ENCODE data around the gene CNTN2. TPM values are rescaled to one million over a fixed set of nuclear protein-coding genes. Genes with fewer than 3 reads are reported as not detected.

The CNTN2 gene
- total and polyA plus RNA-seq, 2 of the 8 experiments (the other 6 are each of a cell fraction or from before 2014, with no cell fraction given): 1.2 to 3.9 TPM

DNA sequence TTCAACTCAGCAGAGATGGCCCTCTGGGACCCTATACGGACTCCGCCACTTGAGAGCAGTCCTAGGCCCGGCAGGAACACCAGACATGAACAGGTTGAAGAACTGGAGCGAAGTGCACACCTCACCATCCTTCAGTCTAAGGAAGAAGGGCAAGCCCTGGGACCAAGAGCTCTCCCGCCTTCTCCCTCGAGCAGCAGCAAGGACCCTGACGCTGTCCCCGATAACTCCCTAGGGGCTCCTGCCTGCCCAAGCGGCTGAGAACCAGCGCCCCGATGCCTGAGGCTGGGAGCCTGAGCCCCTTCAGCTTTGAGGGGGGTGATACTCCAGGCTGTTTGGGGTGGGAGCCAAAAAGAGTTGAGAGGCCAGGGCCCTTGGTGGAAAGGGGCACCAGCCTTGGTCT lies 31.1 kb downstream of the CNTN2 start:
- H3K9ac ChIP-seq (replicated peaks in 1 of 4; ENCODE audit: extremely low read depth in 1 of 4, low read depth in 3 of 4, low read length in 3 of 4): no peak overlapping the region; a peak in 1 of 7 replicates
- no peak overlapping the region for H4K8ac ChIP-seq (ENCODE audit: extremely low read depth, insufficient read depth, low read length)
- no peaks in the 10 kb centered on the region for H3K27me3 ChIP-seq (replicated peaks in 1 of 4; ENCODE audit: control insufficient read depth in 3 of 4, extremely low read depth in 1 of 4, insufficient read depth in 3 of 4, low read length in 3 of 4)
- no peak overlapping the region for H2BK20ac ChIP-seq (ENCODE audit: low read length)
- no peaks in the 10 kb centered on the region for H3K4me1 ChIP-seq (replicated peaks in 1 of 4; ENCODE audit: control insufficient read depth in 3 of 4, insufficient read depth in 4 of 4, low read length in 3 of 4)
- H3K4me2 ChIP-seq (ENCODE audit: insufficient read depth in 1 of 2, low read depth in 2 of 2, low read length in 2 of 2): no peak overlapping the region
- H2BK12ac ChIP-seq (ENCODE audit: low read depth, low read length): no peak overlapping the region
- H3K18ac ChIP-seq (ENCODE audit: extremely low read depth, low read length): no peak overlapping the region
- H4K20me1 ChIP-seq (replicated peaks in 1 of 2; ENCODE audit: control insufficient read depth in 1 of 2, insufficient read depth in 2 of 2, low read length in 2 of 2): no peaks in the 10 kb centered on the region
- POLR2A ChIA-PET (ENCODE audit: partially characterized antibody): interaction anchor here (0.6 to 1.3 kb wide), 2 partner anchors 8 to 76 kb away, joined by 3 read pairs; no protein-coding TSS in a partner anchor
- no peak overlapping the region for H2BK120ac ChIP-seq (replicated peaks; ENCODE audit: low read depth, low read length)
- CTCF ChIA-PET (ENCODE audit: partially characterized antibody): interaction anchor here (0.7 to 38.9 kb wide), 9 partner anchors 11 to 283 kb away, joined by 3 to 1336 read pairs (median 4); partner anchors contain the start of gene RBBP5
- no peak overlapping the region for H2AFZ ChIP-seq (ENCODE audit: low read length)
- H3K23ac ChIP-seq (ENCODE audit: insufficient read length): no peak overlapping the region
- H3K14ac ChIP-seq (ENCODE audit: insufficient read length): no peak overlapping the region
- H2BK5ac ChIP-seq (ENCODE audit: low read depth, low read length): no peak overlapping the region
- H2AK5ac ChIP-seq (ENCODE audit: low read depth, low read length): no peak overlapping the region
- no peaks in the 10 kb centered on the region for H3K36me3 ChIP-seq (ENCODE audit: control insufficient read depth in 2 of 4, insufficient read depth in 4 of 4, low read length in 3 of 4)
- no peaks in the 10 kb centered on the region for H3K23me2 ChIP-seq (ENCODE audit: low read depth, low read length)
- H4K5ac ChIP-seq (ENCODE audit: insufficient read length, low read depth, low read length): no peak overlapping the region
- H3K79me2 ChIP-seq (ENCODE audit: control insufficient read depth in 1 of 2, insufficient read depth in 2 of 2, low read length in 2 of 2): no peaks in the 10 kb centered on the region
- H3K4me3 ChIP-seq (ENCODE audit: extremely low read depth in 1 of 4, insufficient read depth in 2 of 4, low read depth in 3 of 4, low read length in 4 of 4): no peak overlapping the region
- no peaks in the 10 kb centered on the region for H3K79me1 ChIP-seq (ENCODE audit: low read depth, low read length)
- H3K27ac ChIP-seq (ENCODE audit: low read depth, low read length): no peak overlapping the region
- no peaks in the 10 kb centered on the region for H3K9me3 ChIP-seq (ENCODE audit: insufficient read depth in 2 of 2, low read depth in 1 of 2, low read length in 1 of 2)
- FAIRE-seq: no peak
- DNase-seq (ENCODE audit: low read depth in 1 of 2, low spot score in 2 of 2): no peak
- H4K91ac ChIP-seq (replicated peaks; ENCODE audit: insufficient read length, low read length): no peak overlapping the region
- WGBS, 2 experiments (ENCODE audit: extremely low coverage in 1 of 2, insufficient coverage in 1 of 2, insufficient read length in 1 of 2, insufficient replicate concordance in 2 of 2, low coverage in 1 of 2, low lambda C conversion rate in 2 of 2, missing lambda C conversion rate in 1 of 2): 98% methylated on average over 10 of the region's 11 CpGs; no CpG with 5 or more reads in 1 of the 2 experiments
- no peak overlapping the region for H3K4ac ChIP-seq (replicated peaks; ENCODE audit: insufficient read length, low read depth, low read length)
- no peak overlapping the region for H3K56ac ChIP-seq (replicated peaks; ENCODE audit: insufficient read length, low read depth, low read length)
- no peak for TF ChIP-seq SP4 (IDR thresholded peaks at IDR 0.05; ENCODE audit: low read length)
- no peak for TF ChIP-seq BCL11A (IDR thresholded peaks at IDR 0.05; ENCODE audit: low read depth in 2 of 2, low read length in 2 of 2)
- TF ChIP-seq BRCA1 (IDR thresholded peaks at IDR 0.05; ENCODE audit: low read depth, low read length): no peak
- TF ChIP-seq CBX8 (IDR thresholded peaks at IDR 0.05; ENCODE audit: borderline replicate concordance, low read depth, low read length): no peak
- no peak for TF ChIP-seq RXRA (IDR thresholded peaks at IDR 0.05; ENCODE audit: insufficient read depth, low read depth, low read length)
- no peak for TF ChIP-seq JUN (IDR thresholded peaks at IDR 0.05; ENCODE audit: low read depth, low read length)
- TF ChIP-seq GTF2F1 (IDR thresholded peaks at IDR 0.05; ENCODE audit: borderline replicate concordance, low read depth, low read length): no peak
- no peak for TF ChIP-seq SAP30 (IDR thresholded peaks at IDR 0.05; ENCODE audit: insufficient read depth, insufficient replicate concordance, low read length)
- TF ChIP-seq TEAD4 (IDR thresholded peaks at IDR 0.05; ENCODE audit: low read depth, low read length): no peak
- TF ChIP-seq SRF (IDR thresholded peaks at IDR 0.05; ENCODE audit: low read depth, low read length): no peak
- no peak for TF ChIP-seq CHD2 (IDR thresholded peaks at IDR 0.05; ENCODE audit: low read length)
- no peak for TF ChIP-seq HDAC6 (IDR thresholded peaks at IDR 0.05; ENCODE audit: low read depth, low read length)
- TF ChIP-seq FOSL1 (IDR thresholded peaks at IDR 0.05; ENCODE audit: insufficient read depth, low read depth, low read length): no peak
- TF ChIP-seq ZNF274 (IDR thresholded peaks at IDR 0.05; ENCODE audit: borderline replicate concordance, extremely low read depth, low read length): no peak
- no peak overlapping the region for H2BK15ac ChIP-seq (ENCODE audit: low read length)

Data from H1 (cell line).